Neural cell (in vitro differentiated cells): ENCODE data around the gene DNAJC13. TPM values are rescaled to one million over a fixed set of nuclear protein-coding genes. Genes with fewer than 3 reads are reported as not detected.

Source experiments
- H2AFZ ChIP-seq: fragments of 200-600, 300-800 bp; sonication (generic), shearing (Covaris generic); 2 replicates; pipeline ENCODE4 v1.6.0; 2014; ENCODE audit warnings: low read depth, mild to moderate bottlenecking, antibody characterized with exemption, low read length, moderate library complexity
- H3F3A ChIP-seq: fragments of 200-600 bp; shearing (Covaris generic); 2 replicates; pipeline ENCODE4 v1.6.1; 2016; ENCODE audit warnings: mild to moderate bottlenecking, moderate library complexity, mixed read lengths, antibody characterized with exemption, low read length; ENCODE audit not compliant: insufficient read depth, poor library complexity, severe bottlenecking
- H3K27ac ChIP-seq: fragments of 200-600, 300-800 bp; sonication (generic), shearing (Covaris generic); 2 replicates; pipeline ENCODE4 v1.5.1; 2014; ENCODE audit warnings: mild to moderate bottlenecking, low read length, moderate library complexity
- H3K27me3 ChIP-seq: fragments of 300-800, 200-600 bp; sonication (generic), shearing (Covaris generic); 2 replicates; pipeline ENCODE4 v1.6.0; 2014; ENCODE audit warnings: mild to moderate bottlenecking, low read depth, low read length, moderate library complexity; ENCODE audit not compliant: insufficient read depth
- H3K36me3 ChIP-seq: fragments of 300-800, 200-600 bp; sonication (generic), shearing (Covaris generic); 2 replicates; pipeline ENCODE4 v1.5.1; 2014; ENCODE audit warnings: mild to moderate bottlenecking, antibody characterized with exemption, low read length, moderate library complexity; ENCODE audit not compliant: insufficient read depth
- H3K4me2 ChIP-seq: fragments of 300-800, 200-600 bp; sonication (generic), shearing (Covaris generic); 2 replicates; pipeline ENCODE4 v1.6.0; 2014; ENCODE audit warnings: mild to moderate bottlenecking, low read length
- H3K4me3 ChIP-seq: fragments of 300-800, 200-600 bp; sonication (generic), shearing (Covaris generic); 2 replicates; pipeline ENCODE4 v1.5.1; 2014; ENCODE audit warnings: mild to moderate bottlenecking, low read length, moderate library complexity
- H3K79me2 ChIP-seq: fragments of 200-600 bp; shearing (Covaris generic); replicated peaks from 2 replicates; pipeline ENCODE4 v1.6.0; 2014; ENCODE audit warnings: mild to moderate bottlenecking, low read length, moderate library complexity; ENCODE audit not compliant: insufficient read depth
- H3K9ac ChIP-seq: fragments of 300-800, 200-600 bp; sonication (generic), shearing (Covaris generic); 2 replicates; pipeline ENCODE4 v1.6.1; 2016; ENCODE audit warnings: mild to moderate bottlenecking, low read length, mixed read lengths
- H3K9me2 ChIP-seq: fragments of 200-600 bp; shearing (Covaris generic); 2 replicates; pipeline ENCODE4 v1.6.1; 2016; ENCODE audit warnings: mild to moderate bottlenecking, low read length, mixed read lengths; ENCODE audit not compliant: insufficient read depth
- H3K9me3 ChIP-seq: fragments of 200-600, 300-800 bp; sonication (generic), shearing (Covaris generic); 2 replicates; pipeline ENCODE4 v1.6.1; 2016; ENCODE audit warnings: mild to moderate bottlenecking, mixed run types, low read length, moderate library complexity, mixed read lengths
- H4K20me1 ChIP-seq: fragments of 200-600 bp; shearing (Covaris generic); 2 replicates; pipeline ENCODE4 v1.6.1; 2016; ENCODE audit warnings: mild to moderate bottlenecking, mixed run types; ENCODE audit not compliant: insufficient read depth
- CTCF ChIP-seq: fragments of 450-650 bp; IDR thresholded peaks from 2 replicates; pipeline ENCODE4 v1.5.1; 2014; ENCODE audit warnings: antibody characterized with exemption, mild to moderate bottlenecking, moderate library complexity; ENCODE audit not compliant: poor library complexity, severe bottlenecking
- EP300 ChIP-seq: fragments of 450-650 bp; conservative IDR thresholded peaks from 2 replicates; pipeline ENCODE4 v1.6.1; 2014; ENCODE audit warnings: antibody characterized with exemption, mild to moderate bottlenecking, moderate library complexity; ENCODE audit not compliant: poor library complexity, severe bottlenecking
- EZH2 ChIP-seq: fragments of 200-600, 300-800 bp; shearing (Covaris generic), sonication (generic); IDR thresholded peaks from 2 replicates; pipeline ENCODE4 v1.6.1; 2014; ENCODE audit warnings: antibody characterized with exemption, low read length, borderline replicate concordance, mild to moderate bottlenecking; ENCODE audit not compliant: insufficient read depth, poor library complexity, severe bottlenecking
- MXI1 ChIP-seq: fragments of 450-650 bp; conservative IDR thresholded peaks from 2 replicates; pipeline ENCODE4 v1.6.1; 2014; ENCODE audit warnings: antibody characterized with exemption, mild to moderate bottlenecking; ENCODE audit not compliant: poor library complexity, severe bottlenecking
- POLR2AphosphoS5 ChIP-seq: IDR thresholded peaks from 2 replicates; pipeline ENCODE4 v1.6.1; 2012
- RAD21 ChIP-seq: fragments of 450-650 bp; conservative IDR thresholded peaks from 2 replicates; pipeline ENCODE4 v1.6.1; 2014; ENCODE audit warnings: antibody characterized with exemption, mild to moderate bottlenecking, moderate library complexity
- REST ChIP-seq: IDR thresholded peaks from 2 replicates; pipeline ENCODE4 v1.6.1; 2012; ENCODE audit warnings: borderline replicate concordance
- SMC3 ChIP-seq: fragments of 450-650 bp; conservative IDR thresholded peaks from 2 replicates; pipeline ENCODE4 v1.6.1; 2014; ENCODE audit warnings: antibody characterized with exemption, mild to moderate bottlenecking, moderate library complexity; ENCODE audit not compliant: poor library complexity
- TAF1 ChIP-seq: IDR thresholded peaks from 2 replicates; pipeline ENCODE4 v1.6.1; 2012; ENCODE audit warnings: low read depth
- polyA plus RNA-seq: library from polyadenylated mRNA; depleted of rRNA; stranded (reverse); fragments of >200 nt; gene quantifications from 2 replicates; pipeline ENCODE4 v1.2.3, GENCODE V29; 2014

DNAJC13 gene
- polyA plus RNA-seq, 1 donor from 2014 or later = 38.4 TPM

- H4K20me1 ChIP-seq = no peaks in the 10 kb centered on the region
- H3K9me2 ChIP-seq = no peaks in the 10 kb centered on the region
- no peak overlapping the region for H3K4me3 ChIP-seq
- no peaks in the 10 kb centered on the region for H3K9me3 ChIP-seq
- H3K27ac ChIP-seq = no peak overlapping the region
- no peak overlapping the region for H3K9ac ChIP-seq
- H2AFZ ChIP-seq = no peak overlapping the region
- no peaks in the 10 kb centered on the region for H3K36me3 ChIP-seq
- no peaks in the 10 kb centered on the region for H3K79me2 ChIP-seq
- H3K27me3 ChIP-seq = no peaks in the 10 kb centered on the region
- TF ChIP-seq TAF1 = no peak
- TF ChIP-seq REST = no peak
- no peak for TF ChIP-seq EP300
- no peak for TF ChIP-seq SMC3
- TF ChIP-seq MXI1 = no peak
- no peak for TF ChIP-seq POLR2AphosphoS5
- TF ChIP-seq CTCF = no peak
- no peak for TF ChIP-seq RAD21
- TF ChIP-seq EZH2 = no peak
- H3K4me2 ChIP-seq = no peak overlapping the region
- H3F3A ChIP-seq = no peaks in the 10 kb centered on the region
Observed at GRCh38 chr3:132549890-132550578, 132.7 kb downstream of the DNAJC13 start.

- TF ChIP-seq REST = no peak
- no peak for TF ChIP-seq EZH2
- no peak for TF ChIP-seq EP300
- no peak for TF ChIP-seq MXI1
- no peak for TF ChIP-seq TAF1
- H3K4me2 ChIP-seq = no peak overlapping the region
- H3K9me2 ChIP-seq = no peaks in the 10 kb centered on the region
- H2AFZ ChIP-seq = no peak overlapping the region
- no peaks in the 10 kb centered on the region for H3K27me3 ChIP-seq
- no peak overlapping the region for H3K4me3 ChIP-seq
- H3K27ac ChIP-seq = no peak overlapping the region
- no peaks in the 10 kb centered on the region for H3K79me2 ChIP-seq
- no peaks in the 10 kb centered on the region for H4K20me1 ChIP-seq
- H3F3A ChIP-seq = no peaks in the 10 kb centered on the region
- H3K36me3 ChIP-seq = no peaks in the 10 kb centered on the region
- H3K9me3 ChIP-seq = no peaks in the 10 kb centered on the region
- H3K9ac ChIP-seq = no peak overlapping the region
Observed at GRCh38 chr3:132550579-132551305, 133.4 kb downstream of the DNAJC13 start.
